Adrenal gland (tissue), 12 donors: ENCODE results near the gene COL25A1. TPM values are rescaled to one million over a fixed set of nuclear protein-coding genes. Genes with fewer than 3 reads are reported as not detected.

ENCODE experiments used
- DNase-seq, 7 donors: peaks; one replicate each; pipeline ENCODE4 v3.0.0-alpha.2; 2019 to 2020
- H3K27ac ChIP-seq, 5 donors: fragments of 200-600 bp; sonication (generic) in 4 of 5; 1 replicate in 3 of 5; 2 replicates in 2 of 5; pipeline versions ENCODE4 v1.5.1 to v1.8.0; 2016 to 2020; ENCODE audit warnings: mild to moderate bottlenecking in 1 of 5
- H3K27me3 ChIP-seq: fragments of 200-600 bp; 2 replicates; pipeline ENCODE4 v1.8.0; 2021
- H3K36me3 ChIP-seq, 2 donors: fragments of 200-600 bp; replicated peaks in 1 of 2; 1 replicate in 1 of 2; 2 replicates in 1 of 2; pipeline versions ENCODE4 v1.5.1 to v1.8.0; 2018 to 2022
- H3K4me1 ChIP-seq, 2 donors: fragments of 200-600 bp; replicated peaks in 1 of 2; 1 replicate in 1 of 2; 2 replicates in 1 of 2; pipeline versions ENCODE4 v1.5.1 to v1.8.0; 2018 to 2021
- H3K4me3 ChIP-seq, 4 donors: fragments of 200-600 bp; sonication (generic) in 3 of 4; one replicate each; pipeline ENCODE4 v1.5.1; 2016 to 2018
- H3K9me3 ChIP-seq, 3 donors: fragments of 200-600 bp; sonication (generic) in 1 of 3; replicated peaks in 1 of 3; 1 replicate in 2 of 3; 2 replicates in 1 of 3; pipeline versions ENCODE4 v1.5.1 to v1.8.0; 2016 to 2021
- CTCF ChIP-seq, 6 experiments: fragments of 450-650 bp in 4 of 6; fragments of 200-600 bp in 2 of 6; sonication (generic) in 1 of 6; IDR thresholded peaks; 1 replicate in 5 of 6; 2 replicates in 1 of 6; pipeline versions ENCODE4 v1.5.1 to v1.8.0; 2016 to 2021; ENCODE audit warnings: antibody characterized with exemption in 6 of 6, mild to moderate bottlenecking in 2 of 6, moderate library complexity in 1 of 6
- POLR2A ChIP-seq, 2 donors: fragments of 450-650 bp; IDR thresholded peaks; one replicate each; pipeline ENCODE4 v1.6.1; 2017; ENCODE audit warnings: antibody characterized with exemption in 2 of 2, mild to moderate bottlenecking in 2 of 2, moderate library complexity in 1 of 2
- WGBS, 4 donors: extraction: QIAGEN DNeasy Blood & Tissue Kit in 2 of 4; methylation state at CpG; one replicate each; pipeline versions ENCODE4 v1.1.5 to v1.1.7; 2013 to 2017; 5-methylcytosine and 5-hydroxymethylcytosine counted together
- intact Hi-C, 2 donors: fragments of 100-400 bp; cut with DNase I; formaldehyde crosslinking; loops; one replicate each; pipeline versions ENCODE4 v1.14.1 to v1.15.0; 2022 to 2023
- polyA plus RNA-seq, 3 donors: library from polyadenylated mRNA; stranded (reverse); fragments of 200-250 nt in 2 of 3; fragments of 350-450 nt in 1 of 3; fragmentation: Illumina TruSeq in 1 of 3; extraction: RNeasy Lipid Tissue Mini Kit (QIAGEN cat#74804) in 1 of 3; gene quantifications; one replicate each; pipeline ENCODE4 v1.2.3, GENCODE V29; 2013 to 2014
- total RNA-seq, 9 donors: library from RNA; depleted of rRNA in 4 of 9; stranded (reverse); fragments of >200 nt in 4 of 9; fragments of 120-200 nt in 1 of 9; fragmentation: NEBNext Ultra II Directional in 1 of 9; extraction: Animal tissue kit (Norgen Biotek cat#: 25700) in 1 of 9; gene quantifications; one replicate each; pipeline versions ENCODE4 v1.1.0 to v1.2.4, GENCODE V29; 2013 to 2023
- donor health status: healthy with polysubstance abuse.
- donor health status: Bipolar disorder and iron deficiency.
- donor health status: DM: yes; HTN: yes; CAD: no.
- donor health status: DM: no; HTN: no; CAD: no.
- donor health status: DM: no; HTN: no; CAD: no.
- donor health status: DM: yes; HTN: yes; CAD: no.

COL25A1 gene
- total and polyA plus RNA-seq, 12 donors: 0.05 to 2.1 (median 0.47) TPM

- Histone ChIP-seq H3K4me1 (no peaks in the 10 kb centered on the region), H3K9me3 (no peaks in the 10 kb centered on the region), H3K27ac (no peak overlapping the region), H3K27me3 (no peaks in the 10 kb centered on the region), H3K4me3 (no peak overlapping the region), H3K36me3 (no peaks in the 10 kb centered on the region)
- intact Hi-C loops: no loop called here
- no peak for DNase-seq
- TF ChIP-seq CTCF (IDR thresholded peaks at IDR 0.05): no peak
- TF ChIP-seq POLR2A (IDR thresholded peaks at IDR 0.05): no peak
- 48 to 93% (median 90%) methylated on average over 1 of the region's 1 CpG for WGBS, 4 donors
These were observed 370.5 kb downstream of the COL25A1 start for GRCh38 chr4:108931926-108932325.

GRCh38 chr4:108930186-108930585 is 372.3 kb downstream of the COL25A1 start:
- H3K9me3 ChIP-seq: no peaks in the 10 kb centered on the region
- H3K4me3 ChIP-seq: no peak overlapping the region
- H3K27me3 ChIP-seq: no peaks in the 10 kb centered on the region
- DNase-seq: no peak
- no peaks in the 10 kb centered on the region for H3K4me1 ChIP-seq
- no peak overlapping the region for H3K27ac ChIP-seq
- H3K36me3 ChIP-seq: no peaks in the 10 kb centered on the region
- TF ChIP-seq CTCF (IDR thresholded peaks at IDR 0.05) (no peak), POLR2A (IDR thresholded peaks at IDR 0.05) (no peak)
- intact Hi-C loops: no loop called here

- no peak overlapping the region for H3K27ac ChIP-seq
- H3K36me3 ChIP-seq: no peaks in the 10 kb centered on the region
- no peaks in the 10 kb centered on the region for H3K4me1 ChIP-seq
- H3K4me3 ChIP-seq: no peak overlapping the region
- H3K9me3 ChIP-seq: no peaks in the 10 kb centered on the region
- intact Hi-C loops: no loop called here
- no peaks in the 10 kb centered on the region for H3K27me3 ChIP-seq
- no peak for DNase-seq
- WGBS, 4 donors: 63 to 72% (median 68%) methylated on average over 3 of the region's 3 CpGs
- TF ChIP-seq POLR2A (IDR thresholded peaks at IDR 0.05) (no peak), CTCF (IDR thresholded peaks at IDR 0.05) (no peak)
These were observed 375.7 kb downstream of the COL25A1 start for GRCh38 chr4:108926781-108927180.

- TF ChIP-seq POLR2A (IDR thresholded peaks at IDR 0.05) (no peak), CTCF (IDR thresholded peaks at IDR 0.05) (no peak)
- Histone ChIP-seq H3K36me3 (no peaks in the 10 kb centered on the region), H3K27me3 (no peaks in the 10 kb centered on the region), H3K27ac (no peak overlapping the region), H3K9me3 (no peaks in the 10 kb centered on the region), H3K4me3 (no peak overlapping the region), H3K4me1 (no peaks in the 10 kb centered on the region)
- intact Hi-C loops: no loop called here
- 67 to 89% (median 79%) methylated on average over 1 of the region's 1 CpG for WGBS, 4 donors
- DNase-seq: no peak
These were observed 376.4 kb downstream of the COL25A1 start for GRCh38 chr4:108926061-108926460.
